HS-5 (cell line): Measurements from ENCODE around the gene SLC4A5.
"Not testable (repeated sequence)": the region's sequence is repeated elsewhere in the genome, so short reads cannot be mapped to it uniquely, and the experiment has no call there.

Experiments used
- DNase-seq: peaks from one replicate; pipeline ENCODE4 v3.0.0-alpha.2; 2012; ENCODE audit warnings: low read depth

The SLC4A5 gene

GRCh38 chr2:74198461-74199274 lies 144.5 kb downstream of the SLC4A5 start, which contains the start of gene MTHFD2:
MTHFD2 (plus strand) TSS chr2:74198615; CDS start chr2:74198642, 27 bp downstream.
- peak; percentile 61 for DNase-seq

- DNase-seq, result peak; percentile 95
Observed at GRCh38 chr2:74198023-74198460, 145.2 kb downstream of the SLC4A5 start.

- DNase-seq, result no peak
Observed at GRCh38 chr2:74197049-74197448, 146.2 kb downstream of the SLC4A5 start.

DNA sequence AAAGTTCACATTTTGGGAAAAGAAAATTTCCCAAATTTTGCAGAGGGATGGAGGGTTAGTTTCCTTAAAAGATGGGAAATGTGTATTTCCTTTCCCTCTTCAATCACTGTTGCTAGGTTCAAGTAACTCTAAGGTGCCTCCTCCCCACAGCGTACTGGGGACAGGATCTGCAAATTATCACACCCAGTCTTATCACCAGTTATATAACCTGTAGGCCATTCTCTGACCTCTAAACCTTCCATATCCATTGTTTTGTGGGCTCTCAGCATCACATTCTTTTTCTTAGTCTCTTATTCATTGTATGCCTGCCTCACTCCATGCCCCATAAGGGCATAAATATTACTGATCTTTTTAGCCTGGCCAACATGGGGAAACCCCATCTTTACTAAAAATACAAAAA lies 148.4 kb downstream of the SLC4A5 start:
- no peak for DNase-seq

DNA sequence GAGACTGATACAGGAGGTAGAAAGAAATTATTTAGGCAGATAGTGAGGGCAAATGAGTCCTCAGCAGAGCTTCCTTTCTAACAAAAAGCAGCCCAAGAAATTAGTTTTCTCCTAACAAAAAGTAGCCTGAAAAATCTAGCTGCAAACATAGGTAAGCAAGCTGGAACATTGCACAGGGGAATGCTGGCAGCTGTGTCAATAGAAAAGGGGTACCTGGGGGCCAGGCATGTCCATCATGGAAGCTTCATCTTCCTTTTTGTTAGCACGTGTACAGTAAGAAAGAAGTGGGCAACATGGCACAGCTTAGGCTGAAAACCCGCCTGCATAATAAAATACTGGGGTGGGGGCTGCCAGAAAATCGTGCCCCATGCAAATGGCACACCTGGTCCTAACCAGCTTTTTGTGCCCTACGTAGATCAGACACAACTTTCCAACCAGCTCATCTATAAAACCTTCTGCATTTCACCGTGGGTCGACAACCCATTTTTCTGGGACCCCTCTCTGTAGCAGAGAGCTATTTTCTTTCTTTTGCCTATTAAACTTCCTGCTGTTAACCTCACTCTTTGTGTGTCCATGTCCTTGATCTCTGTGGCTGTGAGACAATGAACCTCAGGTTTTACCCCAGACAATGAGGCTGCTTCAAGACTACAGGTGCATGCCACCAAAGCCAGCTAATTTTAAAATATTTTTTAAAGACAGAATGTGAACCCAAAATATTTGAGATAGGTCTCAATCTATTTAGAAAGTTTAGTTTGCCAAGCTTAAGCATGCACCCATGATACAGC lies 151.4 kb downstream of the SLC4A5 start:
- no peak for DNase-seq

- no peak for DNase-seq
Observed at GRCh38 chr2:74188696-74189095, 154.5 kb downstream of the SLC4A5 start.

DNA sequence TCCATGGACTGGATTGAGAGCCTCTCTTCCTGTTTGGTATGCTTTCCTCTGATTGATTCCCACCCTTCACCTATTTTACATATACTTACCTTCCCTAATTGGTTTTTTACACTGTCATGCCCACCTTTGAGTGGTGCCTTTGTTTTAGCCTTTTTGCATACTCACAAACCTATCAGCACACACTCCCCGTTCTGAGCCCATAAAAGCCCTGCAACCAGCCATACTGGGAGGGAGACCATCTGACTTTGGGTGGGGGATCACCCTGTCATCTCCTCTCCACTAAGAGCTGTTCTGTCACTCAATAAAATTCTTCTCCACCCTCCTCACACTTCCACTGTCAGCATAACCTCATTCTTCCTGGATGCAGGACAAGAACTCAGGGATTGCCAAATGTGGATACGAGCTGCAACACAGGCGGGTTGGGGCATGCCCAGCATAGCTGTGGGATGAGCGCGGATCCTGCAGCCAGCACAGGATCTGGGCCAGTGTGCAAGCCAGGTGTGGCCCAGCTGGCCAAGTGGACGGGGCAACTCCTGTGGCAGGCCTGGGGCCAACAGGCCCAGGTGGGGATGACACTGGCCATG lies 155.1 kb downstream of the SLC4A5 start:
- DNase-seq, result peak; percentile 75

- DNase-seq, result not testable (repeated sequence)
Observed at GRCh38 chr2:74186706-74187105, 156.5 kb downstream of the SLC4A5 start.

- DNase-seq, result no peak
Observed at GRCh38 chr2:74186038-74186437, 157.2 kb downstream of the SLC4A5 start.

DNA sequence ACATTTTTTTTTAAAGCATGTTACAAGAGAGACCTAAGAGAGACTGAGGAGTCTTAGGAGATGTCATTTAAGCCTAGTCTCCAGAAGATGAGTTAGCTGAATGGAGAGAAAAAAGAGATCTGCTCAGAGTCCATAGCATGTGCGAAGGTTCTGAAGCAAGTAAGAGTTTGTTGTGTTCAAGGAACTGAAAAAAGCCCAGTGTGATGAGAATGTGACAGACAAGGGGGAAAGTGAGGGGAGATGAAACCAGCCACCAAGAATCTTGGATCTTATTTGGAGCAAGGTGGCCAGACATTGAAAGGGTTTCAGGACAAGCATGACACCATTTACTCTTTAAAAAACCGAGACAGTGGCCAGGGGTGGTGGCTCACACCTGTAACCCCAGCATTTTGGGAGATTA lies 159.3 kb downstream of the SLC4A5 start:
- no peak for DNase-seq

DNA sequence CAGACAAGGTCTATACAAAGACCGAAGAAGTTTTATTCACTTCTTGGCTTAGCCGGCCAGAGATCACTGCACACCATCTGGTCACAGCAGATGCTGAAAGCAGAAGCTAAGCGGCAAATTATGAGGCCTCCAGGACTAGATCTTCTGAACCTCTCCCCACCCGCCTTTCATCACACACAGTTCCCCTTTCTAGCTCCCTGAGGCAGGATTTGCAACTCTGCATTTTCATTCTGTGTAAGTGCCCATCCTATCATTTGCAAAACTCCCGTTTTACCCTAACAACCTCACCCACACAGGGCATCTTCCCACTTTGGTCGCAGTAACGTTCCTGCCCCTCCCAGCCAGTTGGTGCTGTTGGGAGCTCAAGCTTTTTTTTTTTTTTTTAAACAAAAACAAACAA lies 161.5 kb downstream of the SLC4A5 start:
- no peak for DNase-seq

GRCh38 chr2:74179063-74179865 lies 164.0 kb downstream of the SLC4A5 start:
- no peak for DNase-seq

GRCh38 chr2:74178211-74179062 lies 164.8 kb downstream of the SLC4A5 start, which contains the start of gene MOB1A:
MOB1A (minus strand) TSS chr2:74178879; CDS start chr2:74178674, 205 bp downstream.
- peak; percentile 89 for DNase-seq

DNA sequence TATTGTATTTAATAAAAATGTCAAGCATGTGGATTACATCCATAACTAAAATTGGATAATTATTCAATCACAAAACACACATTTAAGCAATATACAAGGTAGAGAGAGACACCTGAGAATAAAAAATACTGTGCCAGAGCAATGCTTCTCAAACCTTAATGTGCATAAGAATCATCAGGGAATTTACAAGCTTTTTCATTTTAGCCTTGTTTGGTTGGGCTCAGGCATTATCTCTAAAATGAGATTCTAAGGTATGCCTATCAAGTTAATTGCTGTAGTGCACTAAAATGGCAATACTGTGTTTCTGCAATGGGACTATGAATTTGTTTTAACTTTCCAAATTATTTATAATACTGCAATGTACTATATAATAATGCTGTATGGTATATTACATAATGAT lies 165.5 kb downstream of the SLC4A5 start:
- DNase-seq, result no peak

DNA sequence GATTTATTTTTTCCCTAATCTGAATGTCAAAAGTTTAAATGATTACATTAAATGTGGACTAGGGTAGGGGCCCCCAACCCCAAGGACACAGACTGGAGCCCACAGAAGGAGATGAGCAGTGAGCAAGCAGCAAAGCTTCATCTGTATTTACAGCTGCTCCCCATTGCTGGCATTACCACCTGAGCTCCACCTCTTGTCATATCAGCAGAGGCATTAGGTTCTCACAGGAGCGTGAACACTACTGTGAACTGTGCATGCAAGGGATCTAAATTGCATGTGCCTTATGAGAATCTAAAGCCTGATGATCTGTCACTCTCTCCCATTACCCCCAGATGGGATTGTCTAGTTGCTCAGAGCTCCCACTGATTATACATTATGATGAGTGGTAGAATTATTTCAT lies 168.3 kb downstream of the SLC4A5 start:
- DNase-seq, result no peak

- DNase-seq, result no peak
Observed at GRCh38 chr2:74168739-74169138, 174.5 kb downstream of the SLC4A5 start.
